GM12892 (cell line): ENCODE measurements around the gene GPR156.
"Not testable (repeated sequence)": the region's sequence is repeated elsewhere in the genome, so short reads cannot be mapped to it uniquely, and the experiment has no call there.

Experiments
- DNase-seq: peaks from one replicate; pipeline ENCODE4 v3.0.0; 2011; ENCODE audit not compliant: insufficient read length
- FAIRE-seq: peaks from 2 replicates; lab custom pipeline; 2011; peaks lifted over from hg19 to GRCh38; lab: Jason Lieb, UNC
- POLR2A ChIP-seq: IDR thresholded peaks from 2 replicates; pipeline ENCODE4 v1.6.1; 2011; ENCODE audit warnings: low read depth, low read length, control low read depth
- POLR2AphosphoS5 ChIP-seq: IDR thresholded peaks from 2 replicates; pipeline ENCODE4 v1.6.1; 2011; ENCODE audit warnings: low read depth, low read length, control low read depth
- TAF1 ChIP-seq: IDR thresholded peaks from 2 replicates; pipeline ENCODE4 v1.6.1; 2011; ENCODE audit warnings: low read depth, mild to moderate bottlenecking, control low read depth, low read length, borderline replicate concordance

The GPR156 gene

DNA sequence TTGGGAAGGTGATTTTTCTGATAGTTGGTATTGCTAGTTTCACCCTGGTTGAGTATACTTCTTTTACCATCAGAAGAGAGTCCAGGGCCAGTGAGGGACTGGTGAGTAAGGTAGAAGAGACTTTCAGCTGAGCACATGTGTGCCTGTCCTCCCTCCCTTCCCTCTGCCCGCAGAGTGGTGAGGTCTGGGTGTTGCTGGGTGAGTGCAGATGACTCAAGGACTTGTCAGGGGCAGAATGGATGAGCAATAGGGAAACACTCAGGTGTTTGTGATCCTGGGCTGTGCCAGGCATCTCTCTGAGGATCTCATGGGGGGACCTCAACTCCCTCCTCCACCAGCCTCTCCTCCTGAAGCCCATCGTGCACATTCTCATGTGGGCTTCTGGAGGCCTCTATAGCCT lies 114.8 kb downstream of the GPR156 start:
- no peak for FAIRE-seq
- no peak for DNase-seq

GRCh38 chr3:120169407-120169806 lies 115.6 kb downstream of the GPR156 start:
- no peak for FAIRE-seq
- DNase-seq = no peak
- TF ChIP-seq POLR2AphosphoS5 (no peak), POLR2A (no peak), TAF1 (no peak)

More for the DNA sequence above, 114.8 kb downstream of the GPR156 start:
- TF ChIP-seq TAF1 (no peak), POLR2AphosphoS5 (no peak), POLR2A (no peak)

GRCh38 chr3:120168611-120169010 lies 116.4 kb downstream of the GPR156 start:
- DNase-seq (no peak), FAIRE-seq (no peak)
- TF ChIP-seq TAF1 = no peak
- no peak for TF ChIP-seq POLR2AphosphoS5
- no peak for TF ChIP-seq POLR2A

- FAIRE-seq (no peak), DNase-seq (no peak)
- TF ChIP-seq POLR2A (no peak), TAF1 (no peak), POLR2AphosphoS5 (no peak)
Observed at GRCh38 chr3:120168038-120168437, 117.0 kb downstream of the GPR156 start.

DNA sequence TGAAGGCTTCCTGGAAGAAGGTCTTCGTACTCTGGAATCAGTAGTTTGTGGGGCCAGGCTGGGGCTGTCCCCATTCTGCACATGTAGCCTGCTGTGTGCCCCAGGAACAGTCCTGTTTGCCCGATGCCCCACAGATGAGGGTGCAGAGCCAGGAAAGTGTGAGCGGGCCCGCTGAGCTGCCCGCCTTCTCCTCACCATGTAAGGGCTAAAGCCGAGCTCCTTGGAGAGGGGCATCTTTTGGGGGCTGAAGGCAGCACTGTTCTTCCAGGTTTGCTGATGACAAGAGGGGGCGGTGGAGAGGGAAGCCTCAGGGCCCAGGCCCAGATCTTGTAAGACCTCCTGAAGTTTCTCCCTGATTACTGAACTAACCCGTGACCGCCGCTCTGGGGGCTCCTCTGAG lies 117.5 kb downstream of the GPR156 start:
- no peak for TF ChIP-seq POLR2A
- TF ChIP-seq TAF1 = no peak
- TF ChIP-seq POLR2AphosphoS5 = no peak
- FAIRE-seq = no peak
- DNase-seq = no peak

- TF ChIP-seq POLR2AphosphoS5 (no peak), POLR2A (no peak), TAF1 (no peak)
- FAIRE-seq (no peak), DNase-seq (no peak)
Observed at GRCh38 chr3:120163816-120164215, 121.2 kb downstream of the GPR156 start.

DNA sequence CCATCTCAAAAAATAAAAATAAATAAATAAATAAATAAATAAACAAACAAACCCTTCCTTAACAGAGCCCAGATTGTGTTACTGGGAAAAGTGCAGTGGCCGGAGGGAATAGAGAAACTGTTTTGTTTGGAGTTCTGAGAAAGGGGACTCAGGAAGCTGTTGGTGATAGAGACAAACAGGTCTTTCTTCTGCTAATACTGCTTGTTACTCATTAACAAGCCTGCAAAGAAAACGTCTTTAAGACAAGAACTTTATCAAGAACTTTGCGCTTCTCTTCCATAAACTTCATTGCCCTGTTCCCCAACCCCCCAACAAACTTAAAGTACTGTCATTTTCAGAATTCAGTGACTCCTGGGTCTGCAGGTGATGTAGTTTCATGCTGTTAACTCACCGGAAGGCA lies 122.0 kb downstream of the GPR156 start:
- TF ChIP-seq POLR2A (no peak), POLR2AphosphoS5 (no peak), TAF1 (no peak)
- no peak for DNase-seq
- FAIRE-seq = no peak

- TF ChIP-seq TAF1 = no peak
- TF ChIP-seq POLR2AphosphoS5 = no peak
- no peak for TF ChIP-seq POLR2A
- DNase-seq (no peak), FAIRE-seq (no peak)
Observed at GRCh38 chr3:120162400-120162799, 122.6 kb downstream of the GPR156 start.

- DNase-seq (no peak), FAIRE-seq (no peak)
- TF ChIP-seq POLR2A (no peak), POLR2AphosphoS5 (no peak), TAF1 (no peak)
Observed at GRCh38 chr3:120161902-120162301, 123.1 kb downstream of the GPR156 start.

- no peak for DNase-seq
- no peak for FAIRE-seq
Observed at GRCh38 chr3:120160050-120160449, 125.0 kb downstream of the GPR156 start.

GRCh38 chr3:120157681-120158080 lies 127.3 kb downstream of the GPR156 start:
- TF ChIP-seq TAF1 = no peak
- TF ChIP-seq POLR2AphosphoS5 = no peak
- TF ChIP-seq POLR2A = no peak
- DNase-seq (no peak), FAIRE-seq (no peak)

More at GRCh38 chr3:120160050-120160449, 125.0 kb downstream of the GPR156 start:
- no peak for TF ChIP-seq POLR2AphosphoS5

GRCh38 chr3:120157113-120157512 lies 127.9 kb downstream of the GPR156 start:
- TF ChIP-seq POLR2AphosphoS5 (no peak), TAF1 (no peak), POLR2A (no peak)
- DNase-seq = no peak
- no peak for FAIRE-seq

DNA sequence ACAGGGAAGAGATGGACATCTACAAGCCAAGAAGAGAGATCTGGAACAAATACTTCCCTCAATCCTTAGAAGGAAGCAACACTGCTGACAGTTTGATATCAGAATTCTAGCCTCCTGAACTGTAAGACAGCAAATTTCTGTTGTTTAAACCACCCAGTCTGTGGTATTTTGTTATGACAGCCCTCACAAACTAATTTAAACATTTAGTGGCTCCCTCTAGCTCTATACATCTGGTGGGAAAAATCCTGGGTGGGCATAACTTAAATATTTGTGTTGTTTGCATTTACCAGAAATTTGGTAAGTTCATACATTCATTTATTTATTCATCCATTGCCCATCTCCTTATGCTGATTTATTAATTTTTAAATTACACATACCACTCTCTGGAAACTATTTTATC lies 128.3 kb downstream of the GPR156 start:
- no peak for DNase-seq
- FAIRE-seq = no peak
- TF ChIP-seq POLR2AphosphoS5 (no peak), POLR2A (no peak), TAF1 (no peak)

DNA sequence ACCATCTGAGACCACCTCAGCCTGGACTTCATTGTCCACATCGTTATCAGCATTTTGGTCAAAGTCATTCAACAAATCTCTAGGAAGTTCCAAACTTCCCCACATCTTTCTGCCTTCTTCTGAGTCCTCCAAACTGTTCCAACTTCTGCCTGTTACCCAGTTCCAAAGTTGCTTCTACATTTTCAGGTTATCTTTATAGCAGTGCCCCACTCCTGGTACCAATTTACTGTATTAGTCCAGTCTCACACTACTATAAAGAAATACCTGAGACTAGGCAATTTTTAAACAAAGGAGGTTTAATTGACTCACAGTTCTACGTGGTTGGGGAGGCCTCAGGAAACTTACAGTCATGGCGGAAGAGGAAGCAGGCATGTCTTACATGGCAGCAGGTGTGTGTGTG lies 129.3 kb downstream of the GPR156 start:
- FAIRE-seq, DNase-seq: not testable (repeated sequence)
